Effector CD8-positive, alpha-beta T cell (primary cell): Measurements from ENCODE around the gene PHF1.

ENCODE experiments used
- DNase-seq: peaks from one replicate; lab custom pipeline; 2025; lab: John Stamatoyannopoulos, UW

PHF1 gene

GRCh38 chr6:33431880-33432541 lies 21.2 kb downstream of the PHF1 start:
- no peak for DNase-seq

- DNase-seq, result no peak
Observed at GRCh38 chr6:33432546-33432945, 21.7 kb downstream of the PHF1 start.

GRCh38 chr6:33433001-33433543 lies 22.3 kb downstream of the PHF1 start:
- DNase-seq, result no peak

DNA sequence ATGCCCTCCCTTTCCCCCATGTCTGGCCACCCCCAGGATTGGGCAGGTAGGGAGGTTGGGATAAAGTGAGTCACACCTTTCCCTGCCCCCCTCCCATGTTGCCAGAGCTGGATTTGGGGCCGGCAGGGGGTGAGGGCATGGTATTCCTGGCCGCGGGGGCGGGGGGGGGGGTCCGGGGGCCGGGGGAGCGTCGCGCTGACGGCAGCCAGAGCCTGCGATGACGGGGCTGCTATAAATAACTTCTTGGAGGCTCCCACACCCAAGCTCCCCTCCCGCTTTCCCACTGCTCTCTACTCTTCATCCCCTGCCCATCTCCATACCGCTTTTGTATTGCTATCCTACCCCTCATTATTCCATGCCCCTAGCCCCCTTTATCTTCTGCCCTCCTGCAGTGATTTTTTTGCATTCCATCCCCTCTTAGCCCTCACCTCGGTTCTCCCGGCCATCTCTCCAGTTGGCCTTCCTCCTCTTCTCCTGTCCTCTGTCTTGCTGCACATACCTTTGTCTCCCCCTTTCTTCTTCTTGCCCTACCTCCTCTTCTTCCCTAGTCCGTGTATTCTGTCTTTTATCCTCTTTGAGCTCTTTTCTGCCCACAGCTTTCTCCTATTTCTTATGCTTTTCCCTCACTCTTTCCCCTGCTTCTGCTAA lies 22.9 kb downstream of the PHF1 start:
- no peak for DNase-seq

GRCh38 chr6:33434961-33435360 lies 24.1 kb downstream of the PHF1 start:
- no peak for DNase-seq

- DNase-seq, result no peak
Observed at GRCh38 chr6:33437666-33438065, 26.9 kb downstream of the PHF1 start.

GRCh38 chr6:33438978-33439594 lies 28.3 kb downstream of the PHF1 start:
- DNase-seq, result no peak

- DNase-seq, result no peak
Observed at GRCh38 chr6:33439956-33440648, 29.3 kb downstream of the PHF1 start.

GRCh38 chr6:33440649-33441309 lies 30.0 kb downstream of the PHF1 start:
- DNase-seq, result no peak

DNA sequence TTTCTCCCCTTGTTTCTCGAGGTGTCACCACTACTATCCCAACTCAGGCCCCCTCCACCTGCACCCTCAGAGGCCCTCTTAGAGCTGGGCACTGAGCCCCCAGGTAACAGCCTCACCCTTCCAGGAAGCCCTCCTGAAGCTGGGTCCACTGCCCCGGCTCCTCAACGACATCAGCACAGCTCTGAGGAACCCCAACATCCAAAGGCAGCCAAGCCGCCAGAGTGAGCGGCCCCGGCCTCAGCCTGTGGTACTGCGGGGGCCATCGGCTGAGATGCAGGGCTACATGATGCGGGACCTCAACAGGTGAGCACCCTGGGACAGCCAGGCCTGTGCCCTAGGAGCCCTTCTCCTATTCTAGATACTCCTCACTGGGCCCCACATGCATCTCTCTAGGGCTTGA lies 30.6 kb downstream of the PHF1 start:
- no peak for DNase-seq

DNA sequence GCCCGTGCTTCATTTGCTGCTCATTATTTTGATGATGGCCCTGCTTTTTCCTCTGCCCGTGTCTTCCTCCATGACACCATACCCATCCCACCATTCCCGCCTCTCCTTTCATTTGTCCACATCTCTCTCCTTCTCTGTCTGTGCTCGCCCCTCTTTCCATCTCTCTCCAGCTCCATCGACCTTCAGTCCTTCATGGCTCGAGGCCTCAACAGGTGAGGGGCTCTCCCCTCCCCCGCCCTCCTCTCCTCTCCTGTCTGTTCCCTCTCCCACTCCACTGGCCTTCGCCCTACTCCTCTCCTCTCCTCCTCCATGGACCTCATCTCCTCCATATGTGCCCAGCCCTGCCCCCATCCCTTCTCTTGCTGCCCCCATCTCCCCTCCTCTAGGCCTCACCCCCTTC lies 31.5 kb downstream of the PHF1 start:
- no peak for DNase-seq

GRCh38 chr6:33443025-33443424 lies 32.2 kb downstream of the PHF1 start:
- DNase-seq, result no peak

DNA sequence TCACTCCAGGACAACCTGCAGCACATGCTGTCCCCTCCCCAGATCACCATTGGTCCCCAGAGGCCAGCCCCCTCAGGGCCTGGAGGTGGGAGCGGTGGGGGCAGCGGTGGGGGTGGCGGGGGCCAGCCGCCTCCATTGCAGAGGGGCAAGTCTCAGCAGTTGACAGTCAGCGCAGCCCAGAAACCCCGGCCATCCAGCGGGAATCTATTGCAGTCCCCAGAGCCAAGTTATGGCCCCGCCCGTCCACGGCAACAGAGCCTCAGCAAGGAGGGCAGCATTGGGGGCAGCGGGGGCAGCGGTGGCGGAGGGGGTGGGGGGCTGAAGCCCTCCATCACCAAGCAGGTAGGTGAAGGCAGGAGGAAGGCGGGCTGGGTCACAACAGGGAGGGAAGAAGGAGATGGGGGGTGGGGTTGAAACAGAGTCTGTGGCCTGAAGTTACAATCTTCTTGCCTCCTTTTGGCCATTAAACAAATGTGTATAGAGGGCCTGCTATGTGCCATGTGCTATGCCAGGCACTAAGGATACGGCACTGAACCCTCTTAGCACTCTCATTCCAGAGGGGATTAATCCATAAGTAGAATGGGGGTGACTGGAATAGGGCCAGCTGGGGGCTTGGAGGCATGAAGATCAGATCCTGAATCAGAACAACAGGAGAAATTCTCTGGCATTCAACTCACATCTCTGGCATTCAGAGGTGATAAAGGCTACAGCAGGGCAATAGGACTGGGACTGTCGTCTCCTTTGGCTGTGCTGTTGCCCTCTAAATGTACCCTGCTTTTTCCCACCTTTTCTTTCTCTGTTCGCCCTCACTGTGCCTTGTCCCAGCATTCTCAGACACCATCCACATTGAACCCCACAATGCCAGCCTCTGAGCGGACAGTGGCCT lies 33.0 kb downstream of the PHF1 start:
- no peak for DNase-seq

DNA sequence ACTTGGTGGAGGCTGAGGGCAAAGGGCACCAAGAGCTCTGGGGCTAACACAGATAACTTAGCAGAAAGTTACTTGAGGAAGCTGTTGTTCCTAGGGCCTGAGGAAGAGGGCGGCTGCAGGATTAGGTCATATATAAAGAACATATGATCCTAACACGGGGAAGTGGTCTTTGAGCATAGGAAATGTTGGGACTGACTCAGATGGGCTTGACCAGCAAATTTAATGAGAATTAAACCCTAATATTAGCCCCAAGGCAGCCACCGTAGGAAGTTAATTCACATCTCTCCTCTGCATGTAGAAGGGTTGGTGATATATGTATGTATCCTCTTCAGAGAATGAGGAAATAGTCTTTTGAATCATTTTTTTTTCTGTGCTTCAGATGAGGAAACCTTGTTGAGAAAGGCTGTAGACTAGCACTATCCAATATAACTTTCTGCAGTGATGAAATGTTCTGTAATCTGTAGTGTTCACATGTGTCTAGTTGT lies 34.3 kb downstream of the PHF1 start:
- no peak for DNase-seq

DNA sequence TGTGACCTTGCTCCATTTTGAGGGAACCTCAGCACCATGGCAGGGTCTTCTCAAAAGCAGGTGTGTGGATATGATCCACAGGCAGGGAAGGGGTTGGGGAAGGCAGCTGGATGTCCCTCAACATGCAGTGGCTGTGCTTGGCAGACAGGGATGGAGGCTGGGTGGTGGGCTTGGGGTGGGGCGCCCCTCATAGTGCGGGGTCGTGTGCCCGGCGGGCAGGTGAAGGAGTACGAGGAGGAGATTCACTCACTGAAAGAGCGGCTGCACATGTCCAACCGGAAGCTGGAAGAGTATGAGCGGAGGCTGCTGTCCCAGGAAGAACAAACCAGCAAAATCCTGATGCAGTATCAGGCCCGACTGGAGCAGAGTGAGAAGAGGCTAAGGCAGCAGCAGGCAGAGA lies 35.5 kb downstream of the PHF1 start:
- no peak for DNase-seq

DNA sequence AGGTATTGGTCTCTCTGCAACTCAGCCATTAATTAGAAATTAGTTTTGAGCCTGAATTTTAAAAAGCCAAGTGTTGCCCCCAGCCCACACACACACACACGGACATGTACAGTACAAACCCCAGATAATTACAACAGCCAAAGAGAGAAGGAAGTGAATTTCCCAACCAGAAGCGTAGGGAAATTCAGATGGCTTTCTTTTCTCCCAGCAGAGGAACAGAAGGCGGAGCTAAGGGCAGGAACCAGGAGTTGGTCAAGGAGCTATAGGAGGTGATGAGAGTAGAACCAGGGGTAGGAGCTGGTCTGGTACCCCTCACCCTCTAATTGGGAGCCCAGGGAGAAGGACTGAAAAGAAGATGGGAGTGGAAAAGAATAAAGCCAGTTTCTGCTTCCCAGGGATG lies 39.6 kb downstream of the PHF1 start:
- DNase-seq, result no peak

GRCh38 chr6:33451606-33452005 lies 40.8 kb downstream of the PHF1 start:
- DNase-seq, result no peak

DNA sequence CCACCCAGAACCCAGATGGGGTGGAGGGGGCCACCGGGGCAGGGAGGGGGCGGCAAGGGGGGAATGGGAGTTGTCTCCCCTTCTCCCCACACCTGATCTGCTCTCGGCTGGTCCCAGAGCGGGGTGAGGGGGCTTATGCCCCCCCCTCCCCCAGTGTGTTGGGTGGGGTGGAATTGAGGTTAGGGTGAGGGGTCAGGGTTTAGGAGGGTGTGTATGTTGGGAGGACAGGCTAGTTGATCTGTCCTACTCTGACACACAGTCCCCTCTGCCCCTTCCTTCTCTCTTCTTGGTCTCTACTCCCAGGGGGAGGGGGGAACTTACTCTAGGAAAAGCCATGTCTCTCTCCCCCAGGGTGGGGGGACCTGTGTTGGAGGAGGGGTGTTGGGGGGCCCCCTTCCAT lies 41.7 kb downstream of the PHF1 start:
- no peak for DNase-seq

GRCh38 chr6:33453393-33454008 lies 42.7 kb downstream of the PHF1 start:
- DNase-seq, result no peak
